NCI-H345 (cell line): Measurements from ENCODE around the gene STK32B.
"Not testable (repeated sequence)": the region's sequence is repeated elsewhere in the genome, so short reads cannot be mapped to it uniquely, and the experiment has no call there.

Experiments used
- DNase-seq: peaks from one replicate; lab custom pipeline; 2025; lab: John Stamatoyannopoulos, UW

STK32B gene

GRCh38 chr4:5051278-5052203 is at the start of gene STK32B:
Gene STK32B, plus strand, starts transcription at chr4:5051480.
- DNase-seq = peak; percentile 29

GRCh38 chr4:5001641-5002040 is 49.6 kb upstream of the STK32B start:
- not testable (repeated sequence) for DNase-seq

- DNase-seq = no peak
These were observed 47.9 kb upstream of the STK32B start for GRCh38 chr4:5003372-5003857.

- DNase-seq = no peak
These were observed 47.4 kb upstream of the STK32B start for GRCh38 chr4:5003918-5004317.

- no peak for DNase-seq
These were observed 46.8 kb upstream of the STK32B start for GRCh38 chr4:5004496-5004895.

- DNase-seq = not testable (repeated sequence)
These were observed 44.3 kb upstream of the STK32B start for GRCh38 chr4:5006932-5007331.

- no peak for DNase-seq
These were observed 41.5 kb upstream of the STK32B start for GRCh38 chr4:5009796-5010195.

- no peak for DNase-seq
These were observed 40.3 kb upstream of the STK32B start for GRCh38 chr4:5010984-5011383.

GRCh38 chr4:5012244-5012898 is 38.9 kb upstream of the STK32B start:
- no peak for DNase-seq

- DNase-seq = no peak
These were observed 38.3 kb upstream of the STK32B start for GRCh38 chr4:5012958-5013357.

- DNase-seq = no peak
These were observed 37.1 kb upstream of the STK32B start for GRCh38 chr4:5014007-5014682.

GRCh38 chr4:5018096-5018495 is 33.2 kb upstream of the STK32B start:
- DNase-seq = no peak

- DNase-seq = no peak
These were observed 32.7 kb upstream of the STK32B start for GRCh38 chr4:5018603-5019002.

GRCh38 chr4:5019274-5019673 is 32.0 kb upstream of the STK32B start, which contains the start of gene CYTL1:
Gene CYTL1, minus strand, starts transcription at chr4:5019458. Its CDS starts 13 bp downstream, at chr4:5019445.
- no peak for DNase-seq

- DNase-seq = no peak
These were observed 31.5 kb upstream of the STK32B start for GRCh38 chr4:5019796-5020195.

GRCh38 chr4:5020341-5020740 is 30.9 kb upstream of the STK32B start:
- no peak for DNase-seq

- no peak for DNase-seq
These were observed 29.7 kb upstream of the STK32B start for GRCh38 chr4:5021546-5021945.

GRCh38 chr4:5024673-5025072 is 26.6 kb upstream of the STK32B start:
- no peak for DNase-seq

GRCh38 chr4:5026371-5026770 is 24.9 kb upstream of the STK32B start:
- DNase-seq = no peak

- no peak for DNase-seq
These were observed 23.9 kb upstream of the STK32B start for GRCh38 chr4:5027346-5027745.

GRCh38 chr4:5028480-5028879 is 22.8 kb upstream of the STK32B start:
- no peak for DNase-seq

GRCh38 chr4:5029447-5029846 is 21.8 kb upstream of the STK32B start:
- no peak for DNase-seq
